ENCODE data around the gene DCTN3. TPM values are rescaled to one million over a fixed set of nuclear protein-coding genes. Genes with fewer than 3 reads are reported as not detected.

The DCTN3 gene
- total RNA-seq, 4 donors from 2014 or later: 41.4 to 57.5 (median 51.7) TPM

GRCh38 chr9:34659592-34660253 is 39.4 kb upstream of the DCTN3 start:
- TF ChIP-seq CTCF (IDR thresholded peaks at IDR 0.05; ENCODE audit: low read depth): no peak

GRCh38 chr9:34658461-34658860 is 38.2 kb upstream of the DCTN3 start:
- TF ChIP-seq CTCF (IDR thresholded peaks at IDR 0.05; ENCODE audit: low read depth): no peak

DNA sequence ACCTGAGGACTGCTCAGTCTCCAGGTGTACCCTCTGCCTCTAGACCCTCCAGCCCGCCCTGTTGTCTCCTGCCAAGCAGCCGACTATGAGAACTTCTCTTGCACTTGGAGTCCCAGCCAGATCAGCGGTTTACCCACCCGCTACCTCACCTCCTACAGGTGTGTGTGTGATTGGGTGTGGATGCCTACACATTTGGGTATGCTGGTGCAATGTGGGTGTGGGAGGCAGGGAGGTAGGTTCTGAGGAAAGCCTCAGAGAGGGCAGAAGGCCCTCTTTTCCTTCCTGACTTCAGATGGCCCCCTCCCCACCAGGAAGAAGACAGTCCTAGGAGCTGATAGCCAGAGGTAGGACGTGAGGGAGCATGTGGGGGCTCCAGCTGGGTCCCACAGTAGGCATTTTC is 36.7 kb upstream of the DCTN3 start:
- TF ChIP-seq CTCF (IDR thresholded peaks at IDR 0.05; ENCODE audit: low read depth): no peak

- TF ChIP-seq CTCF (IDR thresholded peaks at IDR 0.05; ENCODE audit: low read depth): no peak
Measured at GRCh38 chr9:34655394-34655793, 35.1 kb upstream of the DCTN3 start.

GRCh38 chr9:34654323-34655051 is 34.2 kb upstream of the DCTN3 start:
- TF ChIP-seq CTCF (IDR thresholded peaks at IDR 0.05; ENCODE audit: low read depth): no peak

DNA sequence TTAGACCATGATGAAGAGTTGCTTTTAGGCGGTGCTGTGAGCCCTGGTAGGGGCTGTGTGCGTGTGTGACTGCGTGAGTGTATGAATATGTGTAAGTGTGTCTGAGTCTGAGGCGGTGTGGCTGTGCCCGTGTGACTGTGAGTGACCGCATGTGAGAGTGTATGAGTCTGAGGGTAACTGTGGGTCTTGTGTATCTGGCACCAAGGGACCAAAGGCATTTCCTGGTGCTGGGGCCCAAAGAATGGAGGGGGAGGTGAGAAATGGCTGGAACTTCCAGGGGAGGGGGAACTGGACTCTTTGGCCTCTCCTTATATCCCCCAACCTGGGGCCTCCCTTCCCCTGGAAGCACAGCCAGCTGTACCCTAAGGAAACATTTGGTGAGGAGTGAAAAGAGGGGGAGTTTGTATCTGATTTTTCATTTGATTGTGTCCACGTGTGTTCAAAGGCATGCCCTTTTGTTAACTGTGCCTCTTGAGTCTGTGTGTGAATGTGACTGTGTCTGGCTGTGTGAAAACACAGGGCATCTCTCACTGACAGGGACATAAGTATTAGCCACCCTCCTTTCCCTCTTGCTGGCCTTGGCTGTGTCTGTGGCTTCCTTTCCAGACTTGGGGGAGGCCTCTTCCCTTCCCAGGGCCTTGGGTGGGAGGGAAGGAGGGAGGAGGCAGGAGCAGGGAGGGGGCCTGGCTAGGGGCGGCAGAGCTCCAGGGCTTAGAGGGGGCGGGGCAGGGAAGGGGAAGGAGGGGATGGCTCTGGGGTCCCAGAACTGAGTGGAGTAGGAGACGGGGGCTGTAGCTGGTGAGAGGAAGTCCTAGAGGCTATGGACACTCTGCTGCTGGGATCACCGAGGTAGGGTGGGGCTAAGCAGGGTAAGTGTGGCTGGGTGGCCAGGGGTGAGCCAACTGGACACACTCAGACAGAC is 33.1 kb upstream of the DCTN3 start:
- no peak for TF ChIP-seq CTCF (IDR thresholded peaks at IDR 0.05; ENCODE audit: low read depth)

GRCh38 chr9:34652602-34653000 is 32.3 kb upstream of the DCTN3 start:
- TF ChIP-seq CTCF (IDR thresholded peaks at IDR 0.05; ENCODE audit: low read depth): no peak

All from subcutaneous adipose tissue (tissue), 4 donors.